Astrocyte (in vitro differentiated cells and primary cell): ENCODE data around the gene KRTAP4-8. TPM values are rescaled to one million over a fixed set of nuclear protein-coding genes. Genes with fewer than 3 reads are reported as not detected.
A peak's percentile ranks its signal among the peaks of the same experiment; 100 is the strongest.
"Not testable (repeated sequence)": the region's sequence is repeated elsewhere in the genome, so short reads cannot be mapped to it uniquely, and the experiment has no call there.

Experiments
- DNase-seq: peaks from one replicate; pipeline ENCODE4 v3.0.0-alpha.2; 2010; ENCODE audit warnings: low read depth
- FAIRE-seq: peaks from 2 replicates; lab custom pipeline; 2011; peaks lifted over from hg19 to GRCh38; lab: Jason Lieb, UNC
- H2AFZ ChIP-seq: 2 replicates; pipeline ENCODE4 v1.6.0; 2012; ENCODE audit warnings: low read depth, low read length, inconsistent platforms
- H3K27ac ChIP-seq: 2 replicates; pipeline ENCODE4 v1.5.1; 2011; ENCODE audit warnings: low read depth, low read length, inconsistent platforms
- H3K27me3 ChIP-seq: 2 replicates; pipeline ENCODE4 v1.6.0; 2011; ENCODE audit warnings: low read length, inconsistent platforms; ENCODE audit not compliant: insufficient read depth
- H3K36me3 ChIP-seq: 2 replicates; pipeline ENCODE4 v1.5.1; 2011; ENCODE audit warnings: low read length, inconsistent platforms; ENCODE audit not compliant: insufficient read depth
- H3K4me1 ChIP-seq: 2 replicates; pipeline ENCODE4 v1.5.1; 2011; ENCODE audit warnings: low read length, inconsistent platforms; ENCODE audit not compliant: insufficient read depth
- H3K4me2 ChIP-seq: 2 replicates; pipeline ENCODE4 v1.6.0; 2012; ENCODE audit warnings: low read length, inconsistent platforms
- H3K4me3 ChIP-seq: 2 replicates; pipeline ENCODE4 v1.5.1; 2011; ENCODE audit warnings: low read depth, mild to moderate bottlenecking, low read length, inconsistent platforms; ENCODE audit not compliant: insufficient read depth
- H3K79me2 ChIP-seq: 2 replicates; pipeline ENCODE4 v1.6.0; 2012; ENCODE audit warnings: mild to moderate bottlenecking, low read length, inconsistent platforms; ENCODE audit not compliant: insufficient read depth
- H3K9ac ChIP-seq: 2 replicates; pipeline ENCODE4 v1.6.0; 2012; ENCODE audit warnings: mild to moderate bottlenecking, low read length, inconsistent platforms
- H3K9me3 ChIP-seq: 2 replicates; pipeline ENCODE4 v1.5.1; 2012; ENCODE audit warnings: low read depth, mild to moderate bottlenecking, low read length, inconsistent platforms; ENCODE audit not compliant: insufficient read depth
- H4K20me1 ChIP-seq: 2 replicates; pipeline ENCODE4 v1.6.0; 2012; ENCODE audit warnings: low read length, inconsistent platforms; ENCODE audit not compliant: insufficient read depth
- H3K27ac Mint-ChIP-seq: one replicate; pipeline ENCODE4 v1.8.0; 2021; ENCODE audit warnings: mild to moderate bottlenecking, mixed read lengths; ENCODE audit not compliant: unreplicated experiment
- H3K27me3 Mint-ChIP-seq: one replicate; pipeline ENCODE4 v1.8.0; 2021; ENCODE audit warnings: low read depth, mixed read lengths; ENCODE audit not compliant: unreplicated experiment
- H3K36me3 Mint-ChIP-seq: one replicate; pipeline ENCODE4 v1.8.0; 2021; ENCODE audit warnings: low read depth, mixed read lengths; ENCODE audit not compliant: unreplicated experiment
- H3K4me1 Mint-ChIP-seq: one replicate; pipeline ENCODE4 v1.8.0; 2021; ENCODE audit warnings: low read depth, mixed read lengths; ENCODE audit not compliant: unreplicated experiment
- H3K4me3 Mint-ChIP-seq: one replicate; pipeline ENCODE4 v1.8.0; 2021; ENCODE audit warnings: mild to moderate bottlenecking, moderate library complexity, mixed read lengths; ENCODE audit not compliant: unreplicated experiment
- H3K9me3 Mint-ChIP-seq: one replicate; pipeline ENCODE4 v1.8.0; 2021; ENCODE audit warnings: mild to moderate bottlenecking, mixed read lengths; ENCODE audit not compliant: unreplicated experiment
- EZH2 ChIP-seq: IDR thresholded peaks from 2 replicates; pipeline ENCODE4 v1.6.1; 2012; ENCODE audit warnings: mild to moderate bottlenecking, low read length, inconsistent platforms; ENCODE audit not compliant: insufficient read depth
- total RNA-seq: library from RNA; stranded (reverse); gene quantifications from 2 replicates; pipeline ENCODE4 v1.2.1, GENCODE V29; 2021
- TF ChIP-seq, protein P1 (sequence below): IDR thresholded peaks from 2 replicates; pipeline ENCODE4 v1.5.1; 2011; ENCODE audit warnings: low read depth, mild to moderate bottlenecking, inconsistent platforms, low read length, moderate library complexity; ENCODE audit not compliant: insufficient read depth

Gene KRTAP4-8
- total RNA-seq, 1 donor from 2014 or later = not detected

GRCh38 chr17:41121742-41122141, 23.8 kb upstream of the KRTAP4-8 start:
- Histone ChIP-seq H3K9ac (no peak overlapping the region), H3K79me2 (no peaks in the 10 kb centered on the region), H3K4me3 (no peak overlapping the region), H3K27me3 (no peaks in the 10 kb centered on the region), H3K9me3 (no peaks in the 10 kb centered on the region), H3K4me2 (no peak overlapping the region), H2AFZ (no peak overlapping the region), H3K36me3 (no peaks in the 10 kb centered on the region), H3K4me1 (peaks cover 4% of the 10 kb centered on the region), H4K20me1 (no peaks in the 10 kb centered on the region), H3K27ac (no peak overlapping the region)
- peaks cover 2% of the 10 kb centered on the region for H3K9me3 Mint-ChIP-seq
- no peak overlapping the region for H3K4me3 Mint-ChIP-seq
- no peaks in the 10 kb centered on the region for H3K36me3 Mint-ChIP-seq
- H3K4me1 Mint-ChIP-seq = peaks cover 22% of the 10 kb centered on the region
- DNase-seq (no peak), FAIRE-seq (no peak)
- TF ChIP-seq EZH2 = no peak
- TF ChIP-seq, protein P1, sequence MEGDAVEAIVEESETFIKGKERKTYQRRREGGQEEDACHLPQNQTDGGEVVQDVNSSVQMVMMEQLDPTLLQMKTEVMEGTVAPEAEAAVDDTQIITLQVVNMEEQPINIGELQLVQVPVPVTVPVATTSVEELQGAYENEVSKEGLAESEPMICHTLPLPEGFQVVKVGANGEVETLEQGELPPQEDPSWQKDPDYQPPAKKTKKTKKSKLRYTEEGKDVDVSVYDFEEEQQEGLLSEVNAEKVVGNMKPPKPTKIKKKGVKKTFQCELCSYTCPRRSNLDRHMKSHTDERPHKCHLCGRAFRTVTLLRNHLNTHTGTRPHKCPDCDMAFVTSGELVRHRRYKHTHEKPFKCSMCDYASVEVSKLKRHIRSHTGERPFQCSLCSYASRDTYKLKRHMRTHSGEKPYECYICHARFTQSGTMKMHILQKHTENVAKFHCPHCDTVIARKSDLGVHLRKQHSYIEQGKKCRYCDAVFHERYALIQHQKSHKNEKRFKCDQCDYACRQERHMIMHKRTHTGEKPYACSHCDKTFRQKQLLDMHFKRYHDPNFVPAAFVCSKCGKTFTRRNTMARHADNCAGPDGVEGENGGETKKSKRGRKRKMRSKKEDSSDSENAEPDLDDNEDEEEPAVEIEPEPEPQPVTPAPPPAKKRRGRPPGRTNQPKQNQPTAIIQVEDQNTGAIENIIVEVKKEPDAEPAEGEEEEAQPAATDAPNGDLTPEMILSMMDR = no peak
- peaks cover 2% of the 10 kb centered on the region for H3K27me3 Mint-ChIP-seq
- H3K27ac Mint-ChIP-seq = no peak overlapping the region

GRCh38 chr17:41119696-41120690, 22.1 kb upstream of the KRTAP4-8 start:
- H3K27ac Mint-ChIP-seq = peak overlapping the region; percentile 50
- H3K4me1 Mint-ChIP-seq = peaks cover 22% of the 10 kb centered on the region
- FAIRE-seq = peak; percentile 98
- H3K4me2 ChIP-seq, H3K9me3 Mint-ChIP-seq, H4K20me1 ChIP-seq, H3K36me3 Mint-ChIP-seq, H3K27ac ChIP-seq, H3K27me3 ChIP-seq, H3K9me3 ChIP-seq, H3K4me3 ChIP-seq, H3K9ac ChIP-seq, H2AFZ ChIP-seq, H3K4me3 Mint-ChIP-seq, H3K79me2 ChIP-seq, H3K27me3 Mint-ChIP-seq, H3K36me3 ChIP-seq, H3K4me1 ChIP-seq, DNase-seq: not testable (repeated sequence)

- H3K4me2 ChIP-seq = no peak overlapping the region
- no peak for FAIRE-seq
- H3K4me3 ChIP-seq = no peak overlapping the region
- peaks cover 4% of the 10 kb centered on the region for H3K4me1 ChIP-seq
- H3K27me3 ChIP-seq = no peaks in the 10 kb centered on the region
- H3K9me3 ChIP-seq = peaks cover 3% of the 10 kb centered on the region
- no peak overlapping the region for H3K4me3 Mint-ChIP-seq
- no peak overlapping the region for H3K9ac ChIP-seq
- DNase-seq = no peak
- no peaks in the 10 kb centered on the region for H4K20me1 ChIP-seq
- no peaks in the 10 kb centered on the region for H3K36me3 ChIP-seq
- peaks cover 6% of the 10 kb centered on the region for H3K27me3 Mint-ChIP-seq
- no peak for TF ChIP-seq EZH2
- TF ChIP-seq, protein P1 = no peak
- H3K36me3 Mint-ChIP-seq = no peaks in the 10 kb centered on the region
- H3K4me1 Mint-ChIP-seq = peaks cover 19% of the 10 kb centered on the region
- H3K79me2 ChIP-seq = no peaks in the 10 kb centered on the region
- H2AFZ ChIP-seq = no peak overlapping the region
- peaks cover 2% of the 10 kb centered on the region for H3K9me3 Mint-ChIP-seq
- H3K27ac ChIP-seq = no peak overlapping the region
- no peak overlapping the region for H3K27ac Mint-ChIP-seq
Observed at GRCh38 chr17:41118721-41119120, 20.8 kb upstream of the KRTAP4-8 start.

DNA sequence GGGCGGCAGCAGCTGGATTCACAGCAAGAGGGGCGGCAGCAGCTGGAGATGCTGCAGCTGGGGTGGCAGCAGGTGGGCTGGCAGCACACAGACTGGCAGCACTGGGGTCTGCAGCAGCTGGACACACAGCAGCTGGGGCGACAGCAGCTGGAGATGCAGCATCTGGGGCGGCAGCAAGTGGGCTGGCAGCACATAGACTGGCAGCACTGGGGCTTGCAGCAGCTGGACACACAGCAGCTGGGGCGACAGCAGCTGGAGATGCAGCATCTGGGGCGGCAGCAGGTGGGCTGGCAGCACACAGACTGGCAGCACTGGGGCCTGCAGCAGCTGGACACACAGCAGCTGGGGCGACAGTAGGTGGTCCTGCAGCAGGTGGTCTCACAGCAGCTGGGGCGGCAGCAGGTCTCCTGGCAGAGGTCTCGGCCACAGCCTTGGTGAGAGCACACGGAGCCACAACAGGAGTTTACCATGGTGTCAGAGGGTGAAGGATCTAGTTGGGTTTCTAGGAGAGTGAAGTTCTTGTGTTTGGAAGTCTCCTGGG, 20.0 kb upstream of the KRTAP4-8 start, which contains the start of gene KRTAP4-11:
KRTAP4-11 (minus strand) TSS at position 528 of the 541 bp plus-strand sequence; CDS start at position 470, 58 bp downstream.
- not testable (repeated sequence) for FAIRE-seq, H3K4me3 ChIP-seq, H3K9me3 ChIP-seq, H3K27me3 Mint-ChIP-seq, H3K4me1 ChIP-seq, H3K9ac ChIP-seq, H3K36me3 ChIP-seq, DNase-seq, H3K27ac Mint-ChIP-seq, H4K20me1 ChIP-seq, H3K79me2 ChIP-seq, H3K9me3 Mint-ChIP-seq, H3K27ac ChIP-seq, H3K4me3 Mint-ChIP-seq, H3K27me3 ChIP-seq, H3K4me2 ChIP-seq, H3K36me3 Mint-ChIP-seq, H2AFZ ChIP-seq
- peaks cover 15% of the 10 kb centered on the region for H3K4me1 Mint-ChIP-seq
